Keratinocyte (primary cell): ENCODE measurements around the gene SLIT3. TPM values are rescaled to one million over a fixed set of nuclear protein-coding genes. Genes with fewer than 3 reads are reported as not detected.

Experiments
- DNase-seq: peaks from one replicate; pipeline ENCODE4 v3.0.0-alpha.2; 2011; ENCODE audit warnings: low read depth, missing footprints, low spot score
- FAIRE-seq: peaks from 2 replicates; lab custom pipeline; 2011; peaks lifted over from hg19 to GRCh38; lab: Jason Lieb, UNC
- H2AFZ ChIP-seq: 2 replicates; pipeline ENCODE4 v1.6.0; 2012; ENCODE audit warnings: low read length, control low read depth, inconsistent platforms; ENCODE audit not compliant: control insufficient read depth
- H3K27ac ChIP-seq: 2 replicates; pipeline ENCODE4 v1.5.1; 2011; ENCODE audit warnings: low read length; ENCODE audit not compliant: control insufficient read depth, insufficient read depth
- H3K27me3 ChIP-seq: 3 replicates; pipeline ENCODE4 v1.6.0; 2011; ENCODE audit warnings: low read length; ENCODE audit not compliant: control insufficient read depth, insufficient read depth; ENCODE audit errors: extremely low read depth
- H3K36me3 ChIP-seq, 2 experiments: 2 replicates in 1 of 2; 3 replicates in 1 of 2; pipeline ENCODE4 v1.5.1; 2011; ENCODE audit warnings: low read length in 2 of 2, mild to moderate bottlenecking in 1 of 2; ENCODE audit not compliant: control insufficient read depth in 2 of 2, insufficient read depth in 2 of 2; ENCODE audit errors: extremely low read depth in 1 of 2
- H3K4me1 ChIP-seq: 3 replicates; pipeline ENCODE4 v1.5.1; 2011; ENCODE audit warnings: low read length; ENCODE audit not compliant: control insufficient read depth, insufficient read depth; ENCODE audit errors: extremely low read depth
- H3K4me2 ChIP-seq: 3 replicates; pipeline ENCODE4 v1.6.0; 2011; ENCODE audit warnings: low read depth, low read length; ENCODE audit not compliant: control insufficient read depth, insufficient read depth; ENCODE audit errors: extremely low read depth
- H3K4me3 ChIP-seq, 3 experiments: fragments of 200-600 bp in 1 of 3; sonication (generic) in 1 of 3; 2 replicates in 2 of 3; 3 replicates in 1 of 3; pipeline ENCODE4 v1.5.1; 2011 to 2016; ENCODE audit warnings: low read length in 3 of 3, mild to moderate bottlenecking in 3 of 3, control low read depth in 2 of 3, inconsistent platforms in 1 of 3, low read depth in 1 of 3, mixed read lengths in 1 of 3, mixed run types in 1 of 3, moderate library complexity in 1 of 3; ENCODE audit not compliant: control insufficient read depth in 2 of 3, insufficient read depth in 2 of 3; ENCODE audit errors: extremely low read depth in 1 of 3
- H3K79me2 ChIP-seq: 2 replicates; pipeline ENCODE4 v1.6.0; 2012; ENCODE audit warnings: low read length; ENCODE audit not compliant: control insufficient read depth, insufficient read depth
- H3K9ac ChIP-seq: 3 replicates; pipeline ENCODE4 v1.6.0; 2011; ENCODE audit warnings: low read length; ENCODE audit not compliant: control insufficient read depth, insufficient read depth; ENCODE audit errors: extremely low read depth
- H3K9me1 ChIP-seq: 3 replicates; pipeline ENCODE4 v1.6.0; 2011; ENCODE audit warnings: low read length; ENCODE audit not compliant: control insufficient read depth, insufficient read depth; ENCODE audit errors: extremely low read depth
- H3K9me3 ChIP-seq: 2 replicates; pipeline ENCODE4 v1.5.1; 2012; ENCODE audit warnings: low read depth, low read length; ENCODE audit not compliant: control insufficient read depth
- H4K20me1 ChIP-seq: 3 replicates; pipeline ENCODE4 v1.6.0; 2011; ENCODE audit warnings: low read length; ENCODE audit not compliant: control insufficient read depth, insufficient read depth; ENCODE audit errors: extremely low read depth
- EZH2 ChIP-seq: IDR thresholded peaks from one replicate; pipeline ENCODE4 v1.6.1; 2012; ENCODE audit warnings: inconsistent platforms, mild to moderate bottlenecking, low read length, moderate library complexity
- dilution Hi-C: fragments of 300-500 bp; cut with MboI; formaldehyde crosslinking; loops from one replicate; pipeline ENCODE4 v1.7.0; 2020; ENCODE audit warnings: low sequenced_read_pairs; ENCODE audit not compliant: extremely low pct_ligation_motif_present
- polyA plus RNA-seq, 5 experiments: library from polyadenylated mRNA; depleted of rRNA in 3 of 5; stranded (reverse) in 3 of 5; stranded (forward) in 1 of 5; unstranded in 1 of 5; fragments of >200 nt; gene quantifications; 1 replicate in 1 of 5; 2 replicates in 3 of 5; 3 replicates in 1 of 5; pipeline versions ENCODE4 v1.2.1 to v1.2.3, GENCODE V29; 2011 to 2012; ENCODE audit warnings: missing spikeins in 2 of 5, low read depth in 1 of 5, low replicate concordance in 1 of 5
- TF ChIP-seq, protein P1 (sequence below), 3 experiments: IDR thresholded peaks in 1 of 3; conservative IDR thresholded peaks in 1 of 3; optimal IDR thresholded peaks in 1 of 3; 2 replicates in 2 of 3; 3 replicates in 1 of 3; pipeline versions ENCODE3 to v1.5.1; 2011; ENCODE audit warnings: low read length in 3 of 3, mild to moderate bottlenecking in 3 of 3, moderate library complexity in 2 of 3, control low read depth in 1 of 3, inconsistent platforms in 1 of 3; ENCODE audit not compliant: insufficient read depth in 2 of 3; ENCODE audit errors: extremely low read depth in 1 of 3

SLIT3 gene
- polyA plus RNA-seq, 1 donor (not counting 4 experiments of a cell fraction or from before 2014, with no cell fraction given) = 2.4 TPM

DNA sequence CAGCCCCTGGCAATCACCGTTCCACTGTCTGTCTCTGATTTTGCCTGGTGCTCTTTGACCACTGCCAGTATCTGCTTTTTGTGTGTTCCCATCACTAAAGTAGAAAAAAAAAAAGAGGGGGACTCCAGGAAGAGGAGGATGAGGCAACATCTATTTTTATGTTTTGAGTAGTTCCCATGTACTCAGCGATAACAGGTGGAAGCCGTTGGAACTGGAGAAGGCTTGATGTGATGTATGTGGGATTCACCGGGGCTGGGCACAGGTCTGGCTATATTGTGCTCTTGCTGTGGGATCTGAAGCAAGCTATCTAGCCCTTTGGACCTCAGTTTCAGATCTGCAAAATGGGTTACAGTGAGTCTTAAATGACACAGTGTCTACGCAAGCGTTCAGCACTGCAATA, 104.9 kb downstream of the SLIT3 start:
- dilution Hi-C loops = no loop called here
- Histone ChIP-seq H3K27me3 (no peaks in the 10 kb centered on the region), H3K4me1 (no peaks in the 10 kb centered on the region), H3K4me2 (no peak overlapping the region), H3K9me3 (no peaks in the 10 kb centered on the region), H2AFZ (no peak overlapping the region), H3K79me2 (no peaks in the 10 kb centered on the region), H4K20me1 (no peaks in the 10 kb centered on the region), H3K4me3 (no peak overlapping the region), H3K27ac (no peak overlapping the region), H3K36me3 (no peaks in the 10 kb centered on the region), H3K9me1 (no peaks in the 10 kb centered on the region), H3K9ac (no peak overlapping the region)
- DNase-seq (no peak), FAIRE-seq (no peak)
- TF ChIP-seq, protein P1, sequence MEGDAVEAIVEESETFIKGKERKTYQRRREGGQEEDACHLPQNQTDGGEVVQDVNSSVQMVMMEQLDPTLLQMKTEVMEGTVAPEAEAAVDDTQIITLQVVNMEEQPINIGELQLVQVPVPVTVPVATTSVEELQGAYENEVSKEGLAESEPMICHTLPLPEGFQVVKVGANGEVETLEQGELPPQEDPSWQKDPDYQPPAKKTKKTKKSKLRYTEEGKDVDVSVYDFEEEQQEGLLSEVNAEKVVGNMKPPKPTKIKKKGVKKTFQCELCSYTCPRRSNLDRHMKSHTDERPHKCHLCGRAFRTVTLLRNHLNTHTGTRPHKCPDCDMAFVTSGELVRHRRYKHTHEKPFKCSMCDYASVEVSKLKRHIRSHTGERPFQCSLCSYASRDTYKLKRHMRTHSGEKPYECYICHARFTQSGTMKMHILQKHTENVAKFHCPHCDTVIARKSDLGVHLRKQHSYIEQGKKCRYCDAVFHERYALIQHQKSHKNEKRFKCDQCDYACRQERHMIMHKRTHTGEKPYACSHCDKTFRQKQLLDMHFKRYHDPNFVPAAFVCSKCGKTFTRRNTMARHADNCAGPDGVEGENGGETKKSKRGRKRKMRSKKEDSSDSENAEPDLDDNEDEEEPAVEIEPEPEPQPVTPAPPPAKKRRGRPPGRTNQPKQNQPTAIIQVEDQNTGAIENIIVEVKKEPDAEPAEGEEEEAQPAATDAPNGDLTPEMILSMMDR (optimal IDR thresholded peaks at IDR 0.05 in 1 of 3, IDR thresholded peaks at IDR 0.05 in 1 of 3, conservative IDR thresholded peaks at IDR 0.05 in 1 of 3; ENCODE audit: extremely low read depth in 1 of 3, insufficient read depth in 2 of 3, low read length in 3 of 3) = no peak
- TF ChIP-seq EZH2 = no peak

DNA sequence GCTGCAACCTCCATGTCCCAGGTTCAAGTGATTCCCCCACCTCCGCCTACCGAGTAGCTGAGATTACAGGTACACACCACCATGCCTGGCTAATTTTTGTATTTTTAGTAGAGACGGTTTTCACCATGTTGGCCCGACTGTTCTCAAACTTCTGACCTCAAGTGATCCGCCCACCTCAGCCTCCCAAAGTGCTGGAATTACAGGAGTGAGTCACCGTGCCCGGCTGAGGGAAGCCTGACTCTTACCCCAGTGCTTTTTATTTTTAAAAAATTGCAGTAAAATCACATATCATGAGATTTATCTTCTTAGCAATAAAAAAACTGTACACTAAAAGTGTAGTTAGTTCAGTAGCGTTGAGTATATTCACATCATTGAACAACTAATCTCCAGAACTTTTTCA, 105.3 kb downstream of the SLIT3 start:
- Histone ChIP-seq H3K9me1 (no peaks in the 10 kb centered on the region), H3K9ac (no peak overlapping the region), H3K27me3 (no peaks in the 10 kb centered on the region), H4K20me1 (no peaks in the 10 kb centered on the region), H3K9me3 (no peaks in the 10 kb centered on the region), H3K4me3 (no peak overlapping the region), H3K79me2 (no peaks in the 10 kb centered on the region), H3K4me1 (no peaks in the 10 kb centered on the region), H3K27ac (no peak overlapping the region), H3K4me2 (no peak overlapping the region), H2AFZ (no peak overlapping the region), H3K36me3 (no peaks in the 10 kb centered on the region)
- dilution Hi-C loops = no loop called here
- TF ChIP-seq, protein P1 (optimal IDR thresholded peaks at IDR 0.05 in 1 of 3, IDR thresholded peaks at IDR 0.05 in 1 of 3, conservative IDR thresholded peaks at IDR 0.05 in 1 of 3; ENCODE audit: extremely low read depth in 1 of 3, insufficient read depth in 2 of 3, low read length in 3 of 3) = no peak
- no peak for TF ChIP-seq EZH2
- DNase-seq = no peak
- FAIRE-seq = no peak
